ENCODE data around the gene NRK. TPM values are rescaled to one million over a fixed set of nuclear protein-coding genes. Genes with fewer than 3 reads are reported as not detected.
"Not testable (repeated sequence)": the region's sequence is repeated elsewhere in the genome, so short reads cannot be mapped to it uniquely, and the experiment has no call there.

NRK gene
- total and polyA plus RNA-seq, 11 donors = 0.43 to 5.4 (median 1.9) TPM

DNA sequence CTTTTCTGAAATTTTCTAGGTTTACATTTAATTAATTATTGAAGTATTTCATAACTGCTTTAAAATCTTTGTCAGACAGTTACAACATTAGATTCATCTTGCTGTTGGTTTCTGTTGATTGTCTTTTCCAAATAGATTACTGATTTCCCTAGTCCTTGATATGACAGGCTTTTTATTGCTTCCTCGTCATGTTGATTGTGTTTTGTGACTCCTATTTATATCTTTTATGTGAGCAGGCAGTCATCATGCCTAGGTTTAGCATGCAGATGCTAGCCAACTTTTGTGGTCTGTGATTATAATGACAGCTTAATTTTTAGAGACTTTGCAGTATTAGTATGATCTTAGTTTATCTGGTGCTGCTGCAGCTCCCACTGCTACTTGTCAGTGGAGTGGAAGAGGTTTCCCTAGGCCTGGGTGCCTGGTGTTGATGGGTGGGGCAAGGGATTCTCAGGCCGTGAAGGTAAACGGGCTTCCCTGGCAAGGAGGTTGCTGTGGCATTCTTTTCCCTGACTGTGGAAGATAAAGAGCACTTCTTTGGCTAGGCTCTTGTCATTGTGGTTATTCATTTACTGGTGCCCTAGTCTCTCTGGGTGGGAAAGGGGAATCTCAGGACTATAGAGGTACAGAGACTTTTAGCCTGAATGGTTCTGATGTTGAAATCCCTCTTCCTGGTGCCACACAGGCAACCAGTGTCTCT lies 150.5 kb downstream of the NRK start:
- Histone ChIP-seq H3K4me3 (no peak overlapping the region), H3K27ac (no peak overlapping the region), H3K27me3 (peaks cover 0 to 23% (median 0%) of the 10 kb centered on the region in 9 donors), H3K4me1 (no peaks in the 10 kb centered on the region), H3K36me3 (no peaks in the 10 kb centered on the region), H3K9me3 (peaks cover 0 to 9% (median 0%) of the 10 kb centered on the region in 12 donors)
- WGBS, 4 donors = 16 to 43% (median 19%) methylated on average over 3 of the region's 3 CpGs
- TF ChIP-seq POLR2A (IDR thresholded peaks at IDR 0.05) (no peak), CTCF (IDR thresholded peaks at IDR 0.05) (no peak)
- ATAC-seq (no peak), DNase-seq (no peak)
- intact Hi-C loops (cut with DNase I) = loop anchor here in 5 of 10 donors (10.0 kb wide), 1 partner anchor 422 kb away; no protein-coding TSS in a partner anchor

GRCh38 chrX:105973387-105973739 lies 151.0 kb downstream of the NRK start:
- 23 to 33% (median 24%) methylated on average over 3 of the region's 3 CpGs for WGBS, 4 donors
- peaks cover 0 to 9% (median 0%) of the 10 kb centered on the region in 12 donors for H3K9me3 ChIP-seq
- H3K36me3 ChIP-seq = no peaks in the 10 kb centered on the region
- intact Hi-C loops (cut with DNase I) = loop anchor here in 5 of 10 donors (10.0 kb wide), 1 partner anchor 421 kb away; no protein-coding TSS in a partner anchor
- no peaks in the 10 kb centered on the region for H3K4me1 ChIP-seq
- H3K4me3 ChIP-seq = no peak overlapping the region
- H3K27me3 ChIP-seq = peaks cover 0 to 23% (median 0%) of the 10 kb centered on the region in 9 donors
- DNase-seq (no peak), ATAC-seq (no peak)
- TF ChIP-seq POLR2A (IDR thresholded peaks at IDR 0.05) (no peak), CTCF (IDR thresholded peaks at IDR 0.05) (no peak)
- no peak overlapping the region for H3K27ac ChIP-seq

DNA sequence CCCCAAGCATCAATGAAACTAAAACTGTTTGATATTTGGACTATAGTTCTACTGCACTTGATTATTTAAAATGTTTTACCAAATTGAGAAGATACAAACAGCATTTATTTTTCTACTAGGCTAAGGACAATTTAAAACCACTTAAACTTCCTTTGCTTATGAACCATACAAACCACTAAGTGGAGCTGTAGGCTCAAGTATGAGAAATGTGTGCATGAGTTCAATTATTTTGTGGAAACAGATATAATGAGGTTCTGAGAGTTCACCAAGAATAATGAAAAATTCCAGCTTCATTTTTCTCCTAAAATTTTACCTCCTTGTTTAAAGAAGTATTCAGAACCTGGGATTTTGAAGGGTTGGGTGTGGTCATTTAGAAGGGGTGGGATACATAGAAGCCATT lies 153.0 kb downstream of the NRK start:
- Histone ChIP-seq H3K27ac (no peak overlapping the region), H3K4me3 (no peak overlapping the region), H3K27me3 (peaks cover 0 to 18% (median 0%) of the 10 kb centered on the region in 9 donors), H3K36me3 (no peaks in the 10 kb centered on the region), H3K4me1 (no peaks in the 10 kb centered on the region), H3K9me3 (peaks cover 0 to 9% (median 0%) of the 10 kb centered on the region in 12 donors)
- DNase-seq = no peak
- ATAC-seq = no peak
- intact Hi-C loops (cut with DNase I) = loop anchor here in 8 of 10 donors (5.0 to 10.0 kb wide), 2 partner anchors 419 to 422 kb away; no protein-coding TSS in a partner anchor
- no peak for TF ChIP-seq POLR2A (IDR thresholded peaks at IDR 0.05)
- TF ChIP-seq CTCF (IDR thresholded peaks at IDR 0.05) = peak in 9 of 12 donors; percentile 16 to 36 (median 27)

GRCh38 chrX:105981772-105982485 lies 159.6 kb downstream of the NRK start:
- Histone ChIP-seq H3K4me1 (no peaks in the 10 kb centered on the region), H3K4me3 (no peak overlapping the region), H3K27ac (no peak overlapping the region), H3K36me3 (no peaks in the 10 kb centered on the region), H3K9me3 (peaks cover 0 to 4% (median 0%) of the 10 kb centered on the region in 12 donors), H3K27me3 (no peaks in the 10 kb centered on the region)
- DNase-seq (no peak), ATAC-seq (no peak)
- no peak for TF ChIP-seq POLR2A (IDR thresholded peaks at IDR 0.05)
- no peak for TF ChIP-seq CTCF (IDR thresholded peaks at IDR 0.05)
- intact Hi-C loops (cut with DNase I) = no loop called here
- 75 to 89% (median 83%) methylated on average over 9 to 15 of the region's 15 CpGs for WGBS, 4 donors

DNA sequence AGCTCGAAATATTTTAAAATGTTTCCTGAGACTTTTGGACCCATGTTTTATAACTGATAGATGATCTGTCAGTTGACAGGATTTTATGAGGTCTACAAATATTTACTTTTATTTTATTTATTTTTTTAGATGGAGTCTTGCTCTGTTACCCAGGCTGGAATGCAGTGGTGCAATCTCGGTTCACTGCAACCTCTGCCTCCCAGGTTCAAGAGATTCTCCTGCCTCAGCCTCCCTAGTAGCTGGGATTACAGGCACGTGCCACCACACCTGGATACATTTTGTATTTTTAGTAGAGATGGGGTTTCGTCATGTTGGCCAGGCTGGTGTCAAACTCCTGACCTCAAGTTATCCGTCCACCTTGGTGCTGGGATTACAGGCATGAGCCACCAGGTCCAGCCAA lies 166.1 kb downstream of the NRK start:
- intact Hi-C loops (cut with DNase I); DNase-seq; H3K36me3 ChIP-seq; H3K27me3 ChIP-seq; ATAC-seq; H3K4me3 ChIP-seq; H3K9me3 ChIP-seq; H3K4me1 ChIP-seq; H3K27ac ChIP-seq: not testable (repeated sequence)
- 59 to 70% (median 66%) methylated on average over 5 of the region's 5 CpGs for WGBS, 4 donors
